GM11168 (cell line): Measurements from ENCODE around the gene UBE2I.
"Not testable (repeated sequence)": the region's sequence is repeated elsewhere in the genome, so short reads cannot be mapped to it uniquely, and the experiment has no call there.

Experiments used
- in situ Hi-C: fragments of 300-500 bp; cut with MboI; formaldehyde crosslinking; loops from one replicate; pipeline ENCODE4 v1.12.0; 2022; ENCODE audit warnings: low sequenced_read_pairs; ENCODE audit not compliant: unreplicated experiment

The UBE2I gene

DNA sequence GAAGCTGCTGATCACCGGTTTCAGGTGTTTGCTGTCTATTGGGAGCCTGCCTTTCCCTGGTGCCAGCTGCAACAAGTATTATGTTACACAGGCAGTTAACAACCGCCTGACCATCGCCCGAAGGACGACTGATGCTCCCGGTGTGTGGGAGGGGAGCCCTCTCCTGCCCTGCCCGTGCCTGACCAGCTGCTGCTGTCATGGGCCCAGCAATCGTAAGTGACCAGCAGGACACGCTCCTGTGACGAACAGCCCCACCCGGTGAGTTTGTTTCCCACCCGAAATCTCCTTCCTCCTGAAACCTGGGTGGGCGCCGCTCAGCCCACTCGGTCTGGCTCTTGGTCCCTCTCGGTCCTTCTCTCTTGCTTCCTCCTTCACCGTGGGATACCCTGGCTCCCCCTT lies 17.9 kb upstream of the UBE2I start:
- in situ Hi-C loops: no loop called here

GRCh38 chr16:1292208-1292607 lies 17.2 kb upstream of the UBE2I start:
- in situ Hi-C loops: not testable (repeated sequence)

GRCh38 chr16:1292808-1293207 lies 16.6 kb upstream of the UBE2I start:
- in situ Hi-C loops: not testable (repeated sequence)

GRCh38 chr16:1293921-1294656 lies 15.3 kb upstream of the UBE2I start:
- in situ Hi-C loops: no loop called here

DNA sequence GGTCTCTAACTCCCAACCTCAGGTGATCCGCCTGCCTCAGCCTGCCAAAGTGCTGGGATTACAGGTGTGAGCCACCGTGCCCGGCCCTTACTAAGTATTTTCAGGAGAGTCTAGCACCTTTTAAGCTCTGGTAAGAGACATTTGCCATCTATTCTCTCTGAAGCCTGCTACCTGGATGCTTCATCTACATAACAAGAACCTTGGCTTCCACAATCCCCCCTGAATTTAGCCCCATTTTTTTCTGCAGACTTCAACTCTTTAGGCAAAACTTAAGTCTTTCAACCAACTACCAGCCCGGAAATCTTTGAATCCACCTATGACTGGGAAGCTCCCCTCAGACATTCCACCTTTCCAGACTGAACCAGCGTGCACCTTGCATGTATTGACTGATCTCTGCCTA lies 14.0 kb upstream of the UBE2I start:
- in situ Hi-C loops: no loop called here

GRCh38 chr16:1296688-1297017 lies 12.8 kb upstream of the UBE2I start:
- in situ Hi-C loops: not testable (repeated sequence)

- in situ Hi-C loops: no loop called here
These were observed 12.3 kb upstream of the UBE2I start for GRCh38 chr16:1297018-1297696.

DNA sequence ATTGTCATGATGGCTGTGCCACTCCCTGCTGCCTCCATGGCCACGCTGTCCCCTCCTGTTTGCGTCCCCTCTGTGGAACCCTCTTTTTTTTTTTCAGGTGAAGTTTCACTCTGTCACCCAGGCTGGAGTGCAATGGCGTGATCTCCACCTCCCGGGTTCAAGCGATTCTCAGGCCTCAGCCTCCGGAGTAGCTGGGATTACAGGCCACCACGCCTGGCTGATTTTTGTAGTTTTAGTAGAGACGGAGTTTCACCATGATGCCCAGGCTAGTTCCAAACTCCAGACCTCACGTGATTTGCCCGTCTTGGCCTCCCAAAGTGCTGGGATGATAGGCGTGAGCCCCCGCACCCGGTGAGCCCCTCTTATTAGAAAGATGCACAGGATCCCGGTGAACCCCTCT lies 11.0 kb upstream of the UBE2I start:
- in situ Hi-C loops: no loop called here

DNA sequence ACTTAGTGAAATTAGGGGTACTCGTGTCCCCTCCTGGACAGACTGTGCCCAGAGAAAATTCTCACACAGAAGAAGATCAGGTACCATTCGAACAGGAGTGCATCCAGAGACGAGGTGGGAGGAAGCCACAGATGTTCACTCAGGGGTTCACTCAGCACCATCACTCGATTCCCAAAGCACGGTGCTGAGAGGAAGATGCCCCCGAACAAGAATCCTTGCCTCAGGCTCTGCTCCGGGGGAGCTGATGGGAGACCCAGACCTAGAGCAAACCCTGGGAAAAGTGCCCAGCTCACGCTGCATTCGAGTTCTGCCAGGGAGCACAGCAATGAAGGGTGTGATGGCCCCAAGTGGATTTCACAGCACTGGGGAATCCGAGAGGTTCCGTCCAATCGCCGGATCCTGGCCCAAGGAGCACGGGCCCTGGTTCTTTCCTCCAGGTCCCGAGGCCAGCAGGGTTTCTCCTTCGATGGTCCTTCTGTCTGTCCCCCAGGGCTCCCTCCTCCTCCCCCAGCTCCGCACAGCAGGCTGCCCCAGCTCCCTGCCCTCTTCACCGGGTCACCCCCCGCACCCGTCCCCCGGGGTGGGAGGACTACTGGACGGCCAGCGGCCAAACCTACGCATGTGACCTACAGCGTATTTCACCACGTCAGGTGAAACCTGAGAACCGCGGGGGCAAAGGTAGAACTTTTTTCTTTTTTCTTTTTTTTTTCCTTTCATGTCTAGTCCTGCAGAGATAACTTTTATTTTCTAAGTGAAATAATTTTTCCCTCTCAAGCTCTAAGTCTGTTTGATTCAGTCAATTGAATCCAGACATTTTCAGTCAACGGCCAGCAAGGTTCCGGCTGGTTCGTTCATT lies 10.2 kb upstream of the UBE2I start:
- in situ Hi-C loops: no loop called here

DNA sequence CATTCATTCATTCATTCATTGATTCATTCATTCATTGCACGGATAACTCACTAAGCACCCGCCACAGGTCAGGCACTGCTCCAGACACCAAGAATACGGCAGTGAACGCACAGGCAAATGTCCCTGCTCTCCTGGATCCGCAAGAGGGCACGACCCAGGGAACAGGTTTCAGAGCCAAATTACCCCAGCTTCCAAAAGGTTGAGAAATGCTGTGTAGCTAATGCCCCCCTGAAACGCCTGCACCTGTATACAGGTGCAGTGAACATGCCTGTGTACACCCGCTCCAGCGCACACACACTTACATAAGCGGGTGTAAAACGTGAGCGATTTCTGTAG lies 9.6 kb upstream of the UBE2I start:
- in situ Hi-C loops: no loop called here

GRCh38 chr16:1300664-1301476 lies 8.6 kb upstream of the UBE2I start:
- in situ Hi-C loops: no loop called here

DNA sequence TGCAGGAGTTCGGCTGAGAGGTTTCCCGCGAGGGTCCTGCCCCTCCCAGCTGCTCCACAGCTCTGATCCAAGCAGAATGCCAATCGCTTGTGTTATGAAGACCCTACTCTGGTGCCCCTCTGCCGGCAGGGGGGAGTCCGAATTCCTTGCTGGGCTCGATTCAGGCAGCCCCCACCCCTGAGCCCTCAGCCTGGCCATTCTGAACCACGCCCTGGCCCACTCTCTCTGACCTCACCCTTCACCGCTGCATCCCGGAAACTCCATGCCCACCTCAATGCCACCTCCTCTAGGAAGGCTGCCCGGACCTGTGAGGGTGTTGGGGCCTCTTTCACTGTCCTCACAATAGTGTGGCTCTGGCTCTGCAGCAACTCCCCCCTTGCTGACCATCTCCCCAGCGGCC lies 7.9 kb upstream of the UBE2I start:
- in situ Hi-C loops: no loop called here

- in situ Hi-C loops: no loop called here
These were observed 3.6 kb upstream of the UBE2I start for GRCh38 chr16:1305823-1306222.

GRCh38 chr16:1306334-1306733 lies 3.1 kb upstream of the UBE2I start:
- in situ Hi-C loops: no loop called here

DNA sequence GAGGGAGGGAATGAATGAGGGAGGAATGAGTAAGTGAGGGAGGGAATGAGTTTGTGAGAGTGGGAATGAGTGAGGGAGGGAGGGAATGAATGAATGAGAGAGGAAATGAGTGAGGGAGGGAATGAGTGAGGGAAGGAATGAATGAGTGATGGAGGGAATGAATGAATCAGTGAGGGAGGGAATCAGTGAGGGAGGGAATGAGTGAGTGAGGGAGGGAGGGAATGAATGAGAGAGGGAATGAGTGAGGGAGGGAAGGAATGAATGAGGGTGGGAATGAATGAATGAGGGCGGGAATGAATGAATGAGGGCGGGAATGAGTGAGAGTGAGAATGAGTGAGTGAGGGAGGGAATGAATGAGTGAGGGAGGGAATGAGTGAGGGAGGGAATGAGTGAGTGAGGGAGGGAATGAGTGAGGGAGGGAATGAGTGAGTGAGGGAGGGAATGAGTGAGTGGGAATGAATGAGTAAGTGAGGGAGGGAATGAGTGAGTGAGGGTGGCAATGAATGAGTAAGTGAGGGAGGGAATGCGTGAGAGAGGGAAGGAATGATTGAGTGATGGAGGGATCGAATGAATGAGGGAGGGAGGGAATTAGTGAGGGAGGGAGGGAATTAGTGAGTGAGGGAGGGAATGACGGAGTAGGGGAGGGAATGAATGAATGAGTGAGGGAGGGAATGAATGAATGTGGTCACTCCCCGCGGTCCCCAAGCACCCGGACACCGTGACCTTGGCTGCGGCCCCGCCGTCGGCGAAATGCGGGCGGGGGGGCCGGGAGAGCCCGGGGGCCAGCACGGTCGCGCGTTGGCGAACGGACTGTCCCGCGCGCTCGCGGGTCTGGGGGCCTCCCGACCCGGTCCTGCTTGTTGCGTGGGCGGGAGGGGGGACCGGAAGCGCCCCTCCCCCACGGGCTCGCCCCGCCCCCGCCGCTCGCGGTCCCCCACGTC lies 1.1 kb upstream of the UBE2I start:
- in situ Hi-C loops: no loop called here

DNA sequence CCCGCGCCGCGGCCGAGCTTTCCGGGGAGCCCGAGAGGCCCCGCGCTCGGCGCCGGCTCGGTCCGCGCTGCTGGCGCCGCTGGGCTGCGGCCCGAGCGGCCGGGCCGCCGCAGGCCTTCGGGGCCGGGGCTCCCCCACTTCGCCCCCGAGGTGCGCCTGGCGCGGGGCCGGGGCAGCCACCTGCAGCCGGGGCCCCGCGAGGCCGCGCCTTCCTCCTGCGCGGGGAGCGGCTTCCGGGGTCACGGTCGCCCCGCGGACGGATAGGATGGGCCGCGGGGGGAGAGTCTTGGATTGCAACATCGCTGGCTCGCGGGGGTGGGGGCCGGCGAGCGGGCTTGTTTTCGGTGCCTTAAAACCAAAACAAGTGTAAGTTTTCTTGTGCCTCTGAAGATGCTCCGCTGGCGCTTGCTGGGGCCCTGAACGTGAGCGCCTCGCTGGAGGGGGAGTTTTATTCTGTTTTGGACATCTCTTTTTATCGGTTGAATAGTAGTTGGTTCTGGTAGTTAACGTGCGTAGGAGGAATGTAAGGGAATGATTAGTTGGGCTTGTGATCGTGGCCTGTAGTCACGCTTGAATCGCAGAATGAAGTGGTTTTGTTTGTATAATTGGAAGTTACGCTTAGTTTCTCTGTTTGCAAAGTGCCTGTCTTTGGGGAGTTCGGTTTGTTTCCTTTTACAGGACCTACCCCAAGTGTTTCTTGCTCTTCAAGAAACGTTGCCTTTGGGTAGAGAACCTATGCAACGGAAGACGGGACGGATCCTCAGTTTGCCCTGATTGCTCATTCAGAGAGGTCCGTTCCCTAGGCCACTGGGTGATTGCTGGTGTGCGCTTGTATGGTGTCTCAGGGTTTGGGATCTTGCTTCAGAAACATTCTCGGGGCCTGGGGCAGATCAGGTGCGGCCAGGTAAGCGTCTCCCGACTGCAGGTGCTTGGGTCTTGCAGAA lies 724 bp downstream of the UBE2I start:
- in situ Hi-C loops: no loop called here

DNA sequence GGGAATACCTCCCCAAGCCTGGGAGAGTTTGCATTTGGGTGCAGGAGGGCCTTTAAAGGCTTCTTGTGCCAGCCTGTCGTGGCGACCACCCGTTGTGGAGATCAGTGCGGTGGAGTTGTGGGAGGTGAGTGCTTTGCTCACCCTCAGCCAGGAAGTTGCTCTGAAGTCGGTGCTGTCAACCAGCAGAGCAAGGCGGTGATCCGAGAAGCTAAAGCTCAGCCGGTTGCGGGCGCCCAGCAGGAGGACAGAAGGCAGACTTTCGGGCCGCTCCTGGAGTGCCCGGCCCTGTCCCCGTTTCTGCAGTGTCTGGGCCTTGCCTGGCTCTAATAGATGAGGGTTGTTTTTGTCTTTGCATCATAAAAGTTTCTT lies 1.4 kb downstream of the UBE2I start:
- in situ Hi-C loops: no loop called here

- in situ Hi-C loops: no loop called here
These were observed 1.8 kb downstream of the UBE2I start for GRCh38 chr16:1311212-1311737.
